HCT116 (cell line): Measurements from ENCODE around the gene C5orf34. TPM values are rescaled to one million over a fixed set of nuclear protein-coding genes. Genes with fewer than 3 reads are reported as not detected.

Experiments
- ATAC-seq: fragments of 200-7000 bp; cut with Tn5 transposase; 2 replicates; pipeline ENCODE4 v1.9.1; 2020; ENCODE audit warnings: mild to moderate bottlenecking, moderate library complexity
- BruUV-seq: library from RNA; stranded (reverse); fragments of 400-500 nt; replicated peaks from 2 replicates; lab custom pipeline; 2021; lab: Mats Ljungman, UMichigan
- CTCF ChIA-PET: fragments of 300-600 bp; sonication (Branson Sonifier 250); formaldehyde crosslinking; loops from one replicate; lab custom pipeline; 2021; ENCODE audit warnings: antibody characterized with exemption; lab: Charles Lee
- POLR2A ChIA-PET: fragments of 300-600, 350-600 bp; sonication (Branson Sonifier 250); formaldehyde crosslinking; loops from one replicate; lab custom pipeline; 2021; ENCODE audit warnings: antibody characterized with exemption; lab: Charles Lee
- RAD21 ChIA-PET, 2 experiments: fragments of 300-600 bp; sonication (Branson Sonifier 250); formaldehyde crosslinking; loops; one replicate each; lab custom pipeline; 2023; ENCODE audit warnings: low total read pairs in 2 of 2; ENCODE audit not compliant: uncharacterized antibody in 2 of 2, unreplicated experiment in 2 of 2, low non-redundant PET in 1 of 2; lab: Charles Lee
- DNase-seq: peaks from one replicate; pipeline ENCODE4 v3.0.0-alpha.2; 2010; ENCODE audit warnings: low read depth, low spot score
- H2AFZ ChIP-seq: fragments of 200-600 bp; shearing (Covaris generic), sonication (generic); 2 replicates; pipeline ENCODE4 v1.6.1; 2017; ENCODE audit warnings: low read depth, mixed run types, mixed read lengths, antibody characterized with exemption, low read length; ENCODE audit not compliant: poor library complexity, severe bottlenecking
- H3K27ac ChIP-seq: 2 replicates; pipeline ENCODE4 v1.5.1; 2012; ENCODE audit warnings: low read depth, low read length
- H3K27me3 ChIP-seq: fragments of 200-600 bp; sonication (generic); 2 replicates; pipeline ENCODE4 v1.6.1; 2016; ENCODE audit warnings: mixed run types, low read length, mixed read lengths; ENCODE audit not compliant: insufficient read depth
- H3K36me3 ChIP-seq, 2 experiments: fragments of 200-500 bp in 1 of 2; fragments of 200-600 bp in 1 of 2; sonication (Bioruptor generic) in 1 of 2; sonication (generic) in 1 of 2; 2 replicates each; pipeline versions ENCODE4 v1.5.1 to v1.6.1; 2014 to 2016; ENCODE audit warnings: low read length in 2 of 2, inconsistent platforms in 1 of 2, mixed read lengths in 1 of 2, mixed run types in 1 of 2; ENCODE audit not compliant: insufficient read depth in 2 of 2, control insufficient read depth in 1 of 2
- H3K4me1 ChIP-seq, 2 experiments: fragments of 200-600 bp in 1 of 2; sonication (generic) in 1 of 2; 2 replicates each; pipeline versions ENCODE4 v1.5.1 to v1.6.1; 2012 to 2017; ENCODE audit warnings: low read length in 2 of 2, inconsistent platforms in 1 of 2, mild to moderate bottlenecking in 1 of 2, mixed read lengths in 1 of 2, mixed run types in 1 of 2, moderate library complexity in 1 of 2; ENCODE audit not compliant: insufficient read depth in 2 of 2, control insufficient read depth in 1 of 2
- H3K4me2 ChIP-seq: fragments of 200-600 bp; sonication (generic); 2 replicates; pipeline ENCODE4 v1.6.1; 2017; ENCODE audit warnings: mixed run types, low read length, mixed read lengths
- H3K4me3 ChIP-seq, 2 experiments: fragments of 200-600 bp in 1 of 2; sonication (generic) in 1 of 2; replicated peaks in 1 of 2; 2 replicates each; pipeline ENCODE4 v1.5.1; 2011 to 2016; ENCODE audit warnings: low read length in 2 of 2, control low read depth in 1 of 2, low read depth in 1 of 2, mild to moderate bottlenecking in 1 of 2, mixed read lengths in 1 of 2, mixed run types in 1 of 2
- H3K79me2 ChIP-seq: fragments of 200-600 bp; sonication (generic); 2 replicates; pipeline ENCODE4 v1.6.1; 2017; ENCODE audit warnings: mild to moderate bottlenecking, mixed run types, low read length, moderate library complexity, mixed read lengths; ENCODE audit not compliant: insufficient read depth
- H3K9ac ChIP-seq: fragments of 200-600 bp; sonication (generic); 2 replicates; pipeline ENCODE4 v1.6.1; 2016; ENCODE audit warnings: low read length, mixed read lengths
- H3K9me2 ChIP-seq: fragments of 200-600 bp; sonication (generic), shearing (Covaris generic); 2 replicates; pipeline ENCODE4 v1.6.1; 2017; ENCODE audit warnings: mixed run types, mild to moderate bottlenecking, moderate library complexity; ENCODE audit not compliant: insufficient read depth
- H3K9me3 ChIP-seq, 2 experiments: fragments of 200-500 bp in 1 of 2; fragments of 200-600 bp in 1 of 2; sonication (Bioruptor generic) in 1 of 2; sonication (generic) in 1 of 2; 2 replicates each; pipeline ENCODE4 v1.6.1; 2014 to 2017; ENCODE audit warnings: low read length in 2 of 2, mixed read lengths in 2 of 2, inconsistent platforms in 1 of 2, low read depth in 1 of 2, mild to moderate bottlenecking in 1 of 2, mixed run types in 1 of 2, moderate library complexity in 1 of 2; ENCODE audit not compliant: control insufficient read depth in 1 of 2, insufficient read depth in 1 of 2
- H4K20me1 ChIP-seq: fragments of 200-600 bp; sonication (generic), shearing (Covaris generic); 2 replicates; pipeline ENCODE4 v1.6.1; 2017; ENCODE audit warnings: mixed run types, mild to moderate bottlenecking, moderate library complexity; ENCODE audit not compliant: insufficient read depth
- EZH2 ChIP-seq: fragments of 200-600 bp; sonication (generic); IDR thresholded peaks from 2 replicates; pipeline ENCODE4 v1.6.1; 2017; ENCODE audit warnings: antibody characterized with exemption, mixed run types
- MAX ChIP-seq: IDR thresholded peaks from 2 replicates; pipeline ENCODE4 v1.6.1; 2012
- REST ChIP-seq: IDR thresholded peaks from 2 replicates; pipeline ENCODE4 v1.6.1; 2012; ENCODE audit warnings: low read depth
- ZBTB33 ChIP-seq: IDR thresholded peaks from 2 replicates; pipeline ENCODE4 v1.6.1; 2011; ENCODE audit warnings: mild to moderate bottlenecking, low read length, moderate library complexity; ENCODE audit not compliant: insufficient replicate concordance; ENCODE audit errors: extremely low read depth
- intact Hi-C: fragments of 100-400 bp; cut with micrococcal nuclease; formaldehyde crosslinking; loops from 2 replicates; pipeline ENCODE4 v1.10.0; 2022
- total RNA-seq: library from RNA; stranded (reverse); gene quantifications from one replicate; pipeline ENCODE4 v1.2.1, GENCODE V29; 2021; ENCODE audit not compliant: unreplicated experiment

Gene C5orf34
- total RNA-seq, 1 experiment from 2014 or later, result 4.8 TPM

GRCh38 chr5:43485406-43485805, 29.5 kb downstream of the C5orf34 start:
- no TSS peak for BruUV-seq
- H3K4me3 ChIP-seq, result no peak overlapping the region
- peaks cover 2 to 16% of the 10 kb centered on the region in 2 experiments; a peak in 2 of 4 replicates for H3K4me1 ChIP-seq
- TF ChIP-seq ZBTB33, result no peak
- H4K20me1 ChIP-seq, result no peaks in the 10 kb centered on the region
- intact Hi-C loops, result loop anchor here (10.0 kb wide), 1 partner anchor 261 kb away; no protein-coding TSS in a partner anchor
- no peak overlapping the region for H2AFZ ChIP-seq
- H3K36me3 ChIP-seq, result peaks cover 5 to 7% of the 10 kb centered on the region in 2 experiments; a peak in 1 of 4 replicates
- no peaks in the 10 kb centered on the region for H3K9me3 ChIP-seq
- H3K9me2 ChIP-seq, result no peaks in the 10 kb centered on the region
- H3K79me2 ChIP-seq, result peaks cover 26% of the 10 kb centered on the region
- ATAC-seq, result no peak
- no peak overlapping the region for H3K27ac ChIP-seq
- POLR2A ChIA-PET, result interaction anchor here (1.3 kb wide), 1 partner anchor 12 kb away, joined by 3 read pairs; no protein-coding TSS in a partner anchor
- RAD21 ChIA-PET, result interaction anchor here in 1 of 2 experiments (0.7 kb wide), 1 partner anchor 56 kb away, joined by 4 read pairs; no protein-coding TSS in a partner anchor
- DNase-seq, result no peak
- CTCF ChIA-PET, result interaction anchor here (1.0 to 2.2 kb wide), 4 partner anchors 12 to 364 kb away, joined by 3 to 9 read pairs (median 4); partner anchors contain the start of gene ZNF131
- H3K27me3 ChIP-seq, result no peaks in the 10 kb centered on the region
- H3K4me2 ChIP-seq, result no peak overlapping the region; the same call in 1 of the 2 replicates
- H3K9ac ChIP-seq, result no peak overlapping the region

GRCh38 chr5:43484106-43484849, 30.7 kb downstream of the C5orf34 start:
- Histone ChIP-seq H3K4me3 (peak overlapping the region; percentile 74 to 90), H3K27me3 (no peaks in the 10 kb centered on the region), H3K4me2 (peak overlapping the region; percentile 84), H3K4me1 (peaks cover 2 to 16% of the 10 kb centered on the region in 2 experiments; a peak in 2 of 4 replicates), H3K79me2 (peaks cover 34% of the 10 kb centered on the region), H3K9ac (peak overlapping the region; percentile 92), H3K9me2 (no peaks in the 10 kb centered on the region), H3K27ac (peak overlapping the region; percentile 73), H3K36me3 (peaks cover 2 to 4% of the 10 kb centered on the region in 2 experiments; a peak in 1 of 4 replicates), H2AFZ (peak overlapping the region; percentile 26), H3K9me3 (no peaks in the 10 kb centered on the region), H4K20me1 (no peaks in the 10 kb centered on the region)
- ChIA-PET POLR2A (interaction anchor here (0.8 to 1.7 kb wide), 13 partner anchors 8 to 1907 kb away, joined by 3 to 10 read pairs (median 3); partner anchors contain the start of genes C5orf34 and HMGCS1), RAD21 (interaction anchor here in 1 of 2 experiments (1.0 kb wide), 1 partner anchor 83 kb away, joined by 4 read pairs; no protein-coding TSS in a partner anchor), CTCF (interaction anchor here (0.7 to 2.2 kb wide), 27 partner anchors 9 to 1290 kb away, joined by 3 to 16 read pairs (median 4); partner anchors contain the start of genes C5orf34, HMGCS1 and ZNF131)
- ATAC-seq (peak; percentile 79), DNase-seq (peak; percentile 51)
- TSS peak; percentile 91 for BruUV-seq
- intact Hi-C loops, result loop anchor here (5.0 to 10.0 kb wide), 3 partner anchors 73 to 259 kb away; partner anchors contain the start of gene PAIP1
- TF ChIP-seq REST (no peak), EZH2 (no peak), ZBTB33 (no peak), MAX (no peak)
